ENCODE data around the gene PJA1. TPM values are rescaled to one million over a fixed set of nuclear protein-coding genes. Genes with fewer than 3 reads are reported as not detected.

The PJA1 gene
- total RNA-seq, 4 donors from 2014 or later = 2.5 to 9.6 (median 7.6) TPM

DNA sequence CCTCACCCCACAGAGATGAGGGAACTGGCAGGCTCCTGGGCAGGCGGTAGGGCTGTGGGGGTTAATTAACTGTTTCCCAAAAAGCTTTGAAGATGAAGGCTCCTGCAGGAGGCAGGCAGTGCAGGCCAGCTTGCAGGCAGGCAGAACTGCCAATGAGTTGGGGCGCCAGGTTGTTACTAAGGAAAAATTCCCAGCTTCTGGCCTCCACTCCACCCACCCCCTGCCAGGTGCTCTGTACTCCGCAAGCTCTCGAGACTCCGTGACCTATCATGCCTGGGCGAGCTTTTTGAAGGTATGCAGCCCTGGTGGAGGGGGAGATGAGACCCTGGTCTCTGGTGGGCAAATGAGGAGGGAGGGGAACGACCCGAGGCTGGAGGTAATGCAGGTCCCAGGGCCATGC, 41.8 kb downstream of the PJA1 start:
- in situ Hi-C loops (cut with MboI; ENCODE audit: low sequenced_read_pairs in 4 of 4) = no loop called here
- DNase-seq (no peak), ATAC-seq (no peak)
- Histone ChIP-seq H3K27ac (no peak overlapping the region), H3K4me1 (no peaks in the 10 kb centered on the region), H3K27me3 (peaks cover 0 to under 1% (median 0%) of the 10 kb centered on the region in 3 donors), H3K36me3 (no peaks in the 10 kb centered on the region), H3K9me3 (no peaks in the 10 kb centered on the region), H3K4me3 (no peak overlapping the region)
- TF ChIP-seq POLR2A (IDR thresholded peaks at IDR 0.05) = no peak
- TF ChIP-seq, protein P1, sequence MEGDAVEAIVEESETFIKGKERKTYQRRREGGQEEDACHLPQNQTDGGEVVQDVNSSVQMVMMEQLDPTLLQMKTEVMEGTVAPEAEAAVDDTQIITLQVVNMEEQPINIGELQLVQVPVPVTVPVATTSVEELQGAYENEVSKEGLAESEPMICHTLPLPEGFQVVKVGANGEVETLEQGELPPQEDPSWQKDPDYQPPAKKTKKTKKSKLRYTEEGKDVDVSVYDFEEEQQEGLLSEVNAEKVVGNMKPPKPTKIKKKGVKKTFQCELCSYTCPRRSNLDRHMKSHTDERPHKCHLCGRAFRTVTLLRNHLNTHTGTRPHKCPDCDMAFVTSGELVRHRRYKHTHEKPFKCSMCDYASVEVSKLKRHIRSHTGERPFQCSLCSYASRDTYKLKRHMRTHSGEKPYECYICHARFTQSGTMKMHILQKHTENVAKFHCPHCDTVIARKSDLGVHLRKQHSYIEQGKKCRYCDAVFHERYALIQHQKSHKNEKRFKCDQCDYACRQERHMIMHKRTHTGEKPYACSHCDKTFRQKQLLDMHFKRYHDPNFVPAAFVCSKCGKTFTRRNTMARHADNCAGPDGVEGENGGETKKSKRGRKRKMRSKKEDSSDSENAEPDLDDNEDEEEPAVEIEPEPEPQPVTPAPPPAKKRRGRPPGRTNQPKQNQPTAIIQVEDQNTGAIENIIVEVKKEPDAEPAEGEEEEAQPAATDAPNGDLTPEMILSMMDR (IDR thresholded peaks at IDR 0.05 in 4 of 5, conservative IDR thresholded peaks at IDR 0.05 in 1 of 5) = no peak
- intact Hi-C loops (cut with DNase I; ENCODE audit: low total_unique reads) = no loop called here

DNA sequence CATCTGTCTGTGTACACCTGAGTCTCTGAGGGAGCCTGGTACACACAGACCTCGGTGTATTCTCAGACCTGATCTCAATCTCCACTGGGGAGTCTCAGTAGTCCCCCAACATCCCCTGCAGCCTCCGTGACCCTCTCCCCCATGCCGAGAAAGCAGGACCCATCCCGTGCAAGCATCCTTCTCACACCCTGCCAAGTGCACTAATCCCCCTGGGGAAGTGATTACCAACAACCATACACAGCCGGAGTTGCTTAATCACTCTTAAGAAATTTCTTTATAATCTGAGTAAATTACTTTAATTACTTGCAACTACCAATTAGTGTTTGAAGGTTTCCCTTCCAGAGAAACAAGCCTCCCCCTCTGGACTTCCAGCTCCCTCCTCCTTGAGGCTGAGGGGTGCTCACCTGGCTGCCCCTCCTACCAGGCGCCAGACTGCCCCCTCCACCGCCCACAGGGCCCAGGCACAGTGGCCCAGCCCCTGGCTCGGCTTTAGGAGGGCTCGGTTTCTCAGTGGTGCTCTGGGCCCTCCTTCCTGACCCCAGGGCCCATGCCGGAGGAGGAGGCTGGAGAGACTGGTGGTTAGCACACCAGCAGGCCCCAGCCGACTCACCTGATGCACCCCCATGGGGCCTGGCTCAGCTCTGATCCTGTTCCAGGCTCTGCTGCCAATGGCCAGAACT, 43.8 kb downstream of the PJA1 start:
- in situ Hi-C loops (cut with MboI; ENCODE audit: low sequenced_read_pairs in 4 of 4) = no loop called here
- intact Hi-C loops (cut with DNase I; ENCODE audit: low total_unique reads) = no loop called here

DNA sequence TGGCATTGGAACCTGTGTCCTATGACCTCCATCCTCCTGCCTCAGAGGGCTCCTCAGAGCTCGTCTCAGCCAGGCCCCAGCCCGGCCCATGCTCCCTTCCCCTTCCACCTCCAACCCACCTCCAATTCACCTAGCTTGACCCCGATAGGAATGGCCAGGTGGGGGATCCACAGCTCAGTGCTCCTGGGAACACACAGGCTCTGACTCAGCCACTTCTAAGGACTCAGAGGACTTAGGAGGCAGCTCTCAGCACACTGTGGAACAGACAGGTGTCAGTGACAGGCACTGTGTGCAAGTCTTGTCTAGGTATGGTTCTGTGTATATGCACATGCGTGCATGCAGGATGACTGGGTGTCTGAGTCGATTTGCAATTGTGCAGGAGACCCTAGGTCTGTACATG, 44.8 kb downstream of the PJA1 start:
- DNase-seq = no peak
- no peak overlapping the region for H3K4me3 ChIP-seq
- H3K9me3 ChIP-seq = no peaks in the 10 kb centered on the region
- H3K27ac ChIP-seq = no peak overlapping the region
- in situ Hi-C loops (cut with MboI; ENCODE audit: low sequenced_read_pairs in 4 of 4) (no loop called here), intact Hi-C loops (cut with DNase I; ENCODE audit: low total_unique reads) (no loop called here)
- TF ChIP-seq, protein P1 (IDR thresholded peaks at IDR 0.05 in 4 of 5, conservative IDR thresholded peaks at IDR 0.05 in 1 of 5) = no peak
- no peak for TF ChIP-seq POLR2A (IDR thresholded peaks at IDR 0.05)
- no peaks in the 10 kb centered on the region for H3K4me1 ChIP-seq
- no peaks in the 10 kb centered on the region for H3K36me3 ChIP-seq
- no peak for ATAC-seq
- H3K27me3 ChIP-seq = no peaks in the 10 kb centered on the region

More for the DNA sequence above, 43.8 kb downstream of the PJA1 start:
- H3K36me3 ChIP-seq = no peaks in the 10 kb centered on the region
- ATAC-seq (no peak), DNase-seq (no peak)
- no peaks in the 10 kb centered on the region for H3K4me1 ChIP-seq
- no peak overlapping the region for H3K4me3 ChIP-seq
- no peaks in the 10 kb centered on the region for H3K27me3 ChIP-seq
- TF ChIP-seq, protein P1 (IDR thresholded peaks at IDR 0.05 in 4 of 5, conservative IDR thresholded peaks at IDR 0.05 in 1 of 5) = no peak
- TF ChIP-seq POLR2A (IDR thresholded peaks at IDR 0.05) = no peak
- H3K27ac ChIP-seq = no peak overlapping the region
- no peaks in the 10 kb centered on the region for H3K9me3 ChIP-seq

DNA sequence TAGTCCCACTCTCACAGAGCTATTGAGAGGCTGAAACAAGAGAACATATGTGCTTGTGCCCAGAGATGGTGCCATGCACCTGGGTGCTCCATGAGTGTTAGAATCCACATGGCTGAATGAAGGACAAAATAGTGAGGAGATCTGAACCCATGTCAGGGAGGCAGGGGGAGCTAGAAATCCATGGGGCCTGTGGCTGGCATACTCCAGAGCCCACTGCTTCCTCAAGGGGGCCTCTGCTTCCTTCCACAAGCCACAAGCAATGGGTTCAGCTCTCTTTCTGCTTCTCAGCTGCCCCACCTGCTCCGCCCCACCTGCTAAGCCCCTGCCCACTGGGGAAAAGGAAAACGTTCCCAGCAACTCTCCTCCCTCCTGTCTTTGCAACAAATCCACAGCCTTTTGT, 46.1 kb downstream of the PJA1 start:
- no peaks in the 10 kb centered on the region for H3K9me3 ChIP-seq
- intact Hi-C loops (cut with DNase I; ENCODE audit: low total_unique reads) (no loop called here), in situ Hi-C loops (cut with MboI; ENCODE audit: low sequenced_read_pairs in 4 of 4) (no loop called here)
- no peak overlapping the region for H3K4me3 ChIP-seq
- H3K27ac ChIP-seq = no peak overlapping the region
- TF ChIP-seq, protein P1 (IDR thresholded peaks at IDR 0.05 in 4 of 5, conservative IDR thresholded peaks at IDR 0.05 in 1 of 5) = no peak
- no peak for TF ChIP-seq POLR2A (IDR thresholded peaks at IDR 0.05)
- no peaks in the 10 kb centered on the region for H3K36me3 ChIP-seq
- H3K27me3 ChIP-seq = peaks cover 0 to 2% (median 0%) of the 10 kb centered on the region in 3 donors
- no peak for DNase-seq
- ATAC-seq = no peak
- H3K4me1 ChIP-seq = no peaks in the 10 kb centered on the region

Data from gastrocnemius medialis (tissue), 4 donors.